PFSK-1 (cell line): ENCODE measurements around the gene CEP83.

Source experiments
- POLR2AphosphoS5 ChIP-seq: IDR thresholded peaks from 2 replicates; pipeline ENCODE4 v1.6.1; 2012; ENCODE audit warnings: low read depth, mild to moderate bottlenecking, control low read depth, low read length, moderate library complexity
- TAF1 ChIP-seq: IDR thresholded peaks from 2 replicates; pipeline ENCODE4 v1.6.1; 2012; ENCODE audit warnings: low read length, control low read depth, borderline replicate concordance; ENCODE audit not compliant: insufficient read depth

DNA sequence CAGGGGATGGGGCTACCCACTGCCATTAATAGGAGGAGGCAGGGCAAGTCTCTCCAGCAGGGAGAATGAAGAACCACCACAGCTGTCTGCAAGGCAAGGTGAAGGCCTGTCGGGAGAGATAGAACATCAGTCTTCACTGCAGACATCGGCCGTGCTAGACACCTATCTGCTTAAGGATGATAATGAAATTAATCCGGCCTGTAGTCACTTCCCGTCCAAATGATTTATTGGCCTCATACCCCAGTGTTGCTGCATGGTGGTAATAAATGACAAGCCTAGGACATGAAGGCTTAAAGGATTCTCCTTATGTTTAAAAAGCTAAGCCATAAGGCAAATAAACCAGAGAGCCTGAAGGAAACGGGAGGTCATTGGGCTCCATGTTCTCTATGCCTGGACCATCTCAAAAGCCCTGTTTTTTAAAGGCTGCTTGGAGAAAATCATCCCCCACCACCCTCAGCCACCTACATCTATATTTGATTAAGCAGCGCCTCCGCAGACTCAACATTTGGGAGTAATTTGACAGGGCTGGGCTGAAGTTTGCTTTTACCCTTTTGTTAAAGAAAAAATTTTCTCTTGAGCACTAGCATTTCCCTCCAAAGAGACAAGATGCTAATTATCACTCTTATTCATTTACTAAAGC is 173.6 kb downstream of the CEP83 start:
- TF ChIP-seq POLR2AphosphoS5 (no peak), TAF1 (no peak)
